SK-N-SH (cell line): Measurements from ENCODE around the gene WASF3.

Experiments used
- CTCF ChIP-seq: fragments of 200-600 bp; sonication (generic); IDR thresholded peaks from 2 replicates; pipeline ENCODE4 v1.6.1; 2017; ENCODE audit warnings: antibody characterized with exemption, mild to moderate bottlenecking, moderate library complexity
- TAF1 ChIP-seq: IDR thresholded peaks from 2 replicates; pipeline ENCODE4 v1.6.1; 2012; ENCODE audit warnings: low read depth, mild to moderate bottlenecking, low read length, moderate library complexity, borderline replicate concordance
- USF2 ChIP-seq: fragments of 150-350 bp; IDR thresholded peaks from 2 replicates; pipeline ENCODE4 v1.6.1; 2017; ENCODE audit warnings: antibody characterized with exemption, low read length, low read depth, borderline replicate concordance

GRCh38 chr13:26555413-26555812 lies 2.1 kb upstream of the WASF3 start:
- TF ChIP-seq CTCF, result no peak
- TF ChIP-seq USF2, result no peak
- no peak for TF ChIP-seq TAF1
